Neuronal stem cell (in vitro differentiated cells): ENCODE measurements around the gene IFITM10.

Source experiments
- DNase-seq: peaks from one replicate; pipeline ENCODE4 v3.0.0-alpha.2; 2013; ENCODE audit warnings: low spot score
- H2AFZ ChIP-seq: one replicate; pipeline ENCODE4 v1.6.1; 2013; ENCODE audit warnings: mild to moderate bottlenecking, low read length, inconsistent platforms
- H2AK5ac ChIP-seq: 2 replicates; pipeline ENCODE4 v1.6.1; 2013; ENCODE audit warnings: low read depth, mild to moderate bottlenecking, inconsistent platforms, low read length, moderate library complexity, mixed read lengths
- H2BK120ac ChIP-seq: 2 replicates; pipeline ENCODE4 v1.6.1; 2013; ENCODE audit warnings: low read depth, mild to moderate bottlenecking, inconsistent platforms, low read length, moderate library complexity, mixed read lengths
- H2BK12ac ChIP-seq: one replicate; pipeline ENCODE4 v1.6.1; 2013; ENCODE audit warnings: low read length, inconsistent platforms
- H2BK15ac ChIP-seq: 2 replicates; pipeline ENCODE4 v1.6.1; 2013; ENCODE audit warnings: mild to moderate bottlenecking, low read length, inconsistent platforms, mixed read lengths
- H2BK5ac ChIP-seq: one replicate; pipeline ENCODE4 v1.6.1; 2013; ENCODE audit warnings: inconsistent platforms, mild to moderate bottlenecking, low read length, moderate library complexity
- H3K14ac ChIP-seq: one replicate; pipeline ENCODE4 v1.6.1; 2013; ENCODE audit warnings: low read length, inconsistent platforms
- H3K18ac ChIP-seq: 2 replicates; pipeline ENCODE4 v1.6.1; 2013; ENCODE audit warnings: low read length, inconsistent platforms
- H3K23ac ChIP-seq: 2 replicates; pipeline ENCODE4 v1.6.1; 2013; ENCODE audit warnings: low read depth, mild to moderate bottlenecking, mixed read lengths, low read length, inconsistent platforms; ENCODE audit not compliant: poor library complexity
- H3K27ac ChIP-seq: replicated peaks from 3 replicates; pipeline ENCODE4 v1.5.1; 2013; ENCODE audit warnings: low read length, inconsistent platforms
- H3K27me3 ChIP-seq, 3 experiments: 2 replicates each; pipeline ENCODE4 v1.6.1; 2013; ENCODE audit warnings: low read length in 3 of 3, mild to moderate bottlenecking in 2 of 3, inconsistent platforms in 1 of 3, low read depth in 1 of 3, mixed read lengths in 1 of 3, moderate library complexity in 1 of 3; ENCODE audit not compliant: control insufficient read depth in 3 of 3, insufficient read depth in 3 of 3
- H3K36me3 ChIP-seq, 2 donors: replicated peaks in 1 of 2; 2 replicates each; pipeline ENCODE4 v1.6.1; 2013; ENCODE audit warnings: low read length in 2 of 2; ENCODE audit not compliant: control insufficient read depth in 2 of 2, insufficient read depth in 2 of 2
- H3K4ac ChIP-seq: 2 replicates; pipeline ENCODE4 v1.6.1; 2013; ENCODE audit warnings: inconsistent platforms, mild to moderate bottlenecking, low read length, moderate library complexity
- H3K4me1 ChIP-seq, 2 donors: 1 replicate in 1 of 2; 2 replicates in 1 of 2; pipeline ENCODE4 v1.6.1; 2013; ENCODE audit warnings: low read length in 2 of 2, low read depth in 1 of 2; ENCODE audit not compliant: control insufficient read depth in 2 of 2, insufficient read depth in 1 of 2
- H3K4me2 ChIP-seq: one replicate; pipeline ENCODE4 v1.6.1; 2013; ENCODE audit warnings: mild to moderate bottlenecking, low read length, inconsistent platforms; ENCODE audit not compliant: insufficient read depth, poor library complexity, severe bottlenecking
- H3K4me3 ChIP-seq, 2 donors: 2 replicates each; pipeline ENCODE4 v1.5.1; 2013; ENCODE audit warnings: low read length in 2 of 2, mild to moderate bottlenecking in 2 of 2, inconsistent platforms in 1 of 2, moderate library complexity in 1 of 2
- H3K79me1 ChIP-seq: one replicate; pipeline ENCODE4 v1.6.1; 2013; ENCODE audit warnings: low read depth, mild to moderate bottlenecking, inconsistent platforms, low read length, moderate library complexity
- H3K9ac ChIP-seq: one replicate; pipeline ENCODE4 v1.6.1; 2013; ENCODE audit warnings: mild to moderate bottlenecking, low read depth, low read length, inconsistent platforms; ENCODE audit not compliant: poor library complexity
- H3K9me3 ChIP-seq, 2 donors: replicated peaks in 1 of 2; 2 replicates each; pipeline versions ENCODE3 to v1.6.1; 2013; ENCODE audit warnings: low read length in 2 of 2, mild to moderate bottlenecking in 2 of 2, inconsistent platforms in 1 of 2, low read depth in 1 of 2, mixed read lengths in 1 of 2, moderate library complexity in 1 of 2; ENCODE audit not compliant: control insufficient read depth in 2 of 2, insufficient read depth in 1 of 2
- H4K8ac ChIP-seq: one replicate; pipeline ENCODE4 v1.6.1; 2013; ENCODE audit warnings: low read depth, mild to moderate bottlenecking, inconsistent platforms, low read length, moderate library complexity
- H4K91ac ChIP-seq: one replicate; pipeline ENCODE4 v1.6.1; 2013; ENCODE audit warnings: low read length, low read depth, mild to moderate bottlenecking, inconsistent platforms; ENCODE audit not compliant: poor library complexity
- WGBS, 2 donors: extraction: QIAGEN DNeasy Blood & Tissue Kit; methylation state at CpG; one replicate each; pipeline ENCODE4 v1.1.7; 2013; ENCODE audit warnings: missing lambda C conversion rate in 2 of 2, mixed read lengths in 1 of 2; ENCODE audit not compliant: insufficient read length in 2 of 2, insufficient replicate concordance in 1 of 2; ENCODE audit errors: extremely low coverage in 2 of 2; 5-methylcytosine and 5-hydroxymethylcytosine counted together

IFITM10 gene

DNA sequence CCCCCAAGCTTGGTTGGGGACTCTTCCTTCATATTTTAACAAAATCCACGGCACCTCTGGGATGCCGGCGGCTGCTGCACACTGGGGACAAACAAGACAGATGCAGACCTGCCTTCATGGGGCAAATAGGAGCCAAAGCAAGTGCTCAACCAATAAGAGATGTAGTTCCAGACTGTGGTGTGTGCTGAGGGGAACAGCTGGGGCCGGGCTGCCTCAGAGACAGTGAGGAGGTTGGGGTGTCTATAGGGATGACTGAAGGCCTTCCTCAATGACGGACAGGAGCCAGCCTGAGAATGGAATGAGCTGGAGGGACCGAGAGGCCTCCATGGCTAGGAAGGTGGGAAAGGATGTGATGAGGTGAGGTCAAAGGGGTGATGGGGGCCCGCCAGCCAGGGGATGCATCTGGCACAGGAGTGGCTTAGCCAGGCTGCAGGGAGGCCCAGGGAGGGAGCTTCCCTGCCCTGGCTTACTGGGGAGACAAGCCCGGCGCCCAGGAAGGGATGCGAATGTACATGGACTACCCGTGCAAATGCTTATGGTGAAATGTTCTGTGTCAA lies 23.7 kb upstream of the IFITM10 start:
- H3K36me3 ChIP-seq, result no peaks in the 10 kb centered on the region
- no CpG with 5 or more reads among the region's 11 CpGs for WGBS, 2 donors

DNA sequence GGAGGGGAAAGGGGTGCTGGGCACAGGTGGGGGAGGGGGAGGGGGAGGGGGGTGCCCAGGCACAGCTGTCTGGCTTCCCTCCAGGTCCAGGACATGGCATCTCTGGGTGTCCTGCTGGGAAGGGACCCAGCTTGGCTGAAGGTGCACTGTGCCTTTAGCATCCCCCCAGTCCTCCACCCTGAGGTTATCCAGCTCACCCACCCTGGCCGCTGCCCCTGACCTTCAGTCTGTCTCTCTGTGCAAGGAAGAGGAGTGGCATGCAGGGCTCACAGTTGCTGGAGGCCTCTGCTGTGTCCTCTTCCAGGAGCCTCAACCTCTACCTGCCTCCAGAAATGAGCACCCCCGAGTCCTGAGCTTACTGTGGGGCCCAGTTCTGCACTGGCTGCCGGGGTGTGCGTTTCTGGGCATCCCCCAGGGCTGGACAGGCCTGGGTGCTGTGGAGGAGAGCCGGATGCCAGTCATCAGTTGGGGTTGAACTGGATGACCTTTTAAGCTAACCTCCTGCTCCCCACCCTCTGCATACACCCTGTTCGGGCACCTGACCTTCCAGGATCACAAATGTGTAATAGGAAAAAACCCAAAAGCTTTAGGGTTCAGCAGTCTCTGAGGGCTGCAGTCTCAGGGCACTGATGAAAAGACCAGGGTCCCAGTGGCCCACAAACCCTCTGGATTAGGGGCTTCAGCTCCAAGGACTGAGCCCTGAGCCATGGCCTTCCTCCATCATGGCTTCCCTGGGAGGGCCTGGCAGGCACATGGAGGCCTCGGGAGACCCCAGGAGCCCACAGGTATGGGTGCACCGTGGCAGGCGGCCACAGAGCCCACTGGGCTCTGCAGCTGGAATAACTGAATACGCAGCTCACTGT lies 23.0 kb upstream of the IFITM10 start:
- H2BK12ac ChIP-seq, result peak overlapping the region; percentile 77
- peak overlapping the region; percentile 27 for H3K4ac ChIP-seq
- H3K14ac ChIP-seq, result no peak overlapping the region
- no peaks in the 10 kb centered on the region for H3K79me1 ChIP-seq
- H2BK120ac ChIP-seq, result peak overlapping the region; percentile 82
- H2AK5ac ChIP-seq, result peak overlapping the region; percentile 77
- peaks cover 3 to 6% of the 10 kb centered on the region in 2 donors for H3K9me3 ChIP-seq
- peaks cover 0 to 6% (median 0%) of the 10 kb centered on the region in 3 experiments for H3K27me3 ChIP-seq
- H2AFZ ChIP-seq, result peak overlapping the region; percentile 45
- peak overlapping the region; percentile 99 for H2BK15ac ChIP-seq
- H4K91ac ChIP-seq, result no peak overlapping the region
- H3K18ac ChIP-seq, result peak overlapping the region; percentile 91
- H4K8ac ChIP-seq, result no peak overlapping the region
- H3K23ac ChIP-seq, result peak overlapping the region; percentile 87
- WGBS, 2 donors, result no CpG with 5 or more reads among the region's 10 CpGs
- H3K4me3 ChIP-seq, result no peak overlapping the region
- H3K4me1 ChIP-seq, result peaks cover 10 to 12% of the 10 kb centered on the region in 2 donors
- no peak for DNase-seq
- H2BK5ac ChIP-seq, result peak overlapping the region; percentile 94
- H3K27ac ChIP-seq, result no peak overlapping the region
- H3K36me3 ChIP-seq, result no peaks in the 10 kb centered on the region
- no peak overlapping the region for H3K4me2 ChIP-seq
- peak overlapping the region; percentile 72 for H3K9ac ChIP-seq

More for the DNA sequence above, 23.7 kb upstream of the IFITM10 start:
- H3K27me3 ChIP-seq, result peaks cover 0 to 6% (median 0%) of the 10 kb centered on the region in 3 experiments
- H3K4ac ChIP-seq, result no peak overlapping the region
- no peak overlapping the region for H3K4me2 ChIP-seq
- H3K9me3 ChIP-seq, result peaks cover 3 to 6% of the 10 kb centered on the region in 2 donors
- H4K8ac ChIP-seq, result no peak overlapping the region
- no peak overlapping the region for H3K14ac ChIP-seq
- no peak overlapping the region for H3K4me3 ChIP-seq
- DNase-seq, result no peak
- peaks cover 10 to 16% of the 10 kb centered on the region in 2 donors for H3K4me1 ChIP-seq
- H4K91ac ChIP-seq, result peak overlapping the region; percentile 26
- H2AK5ac ChIP-seq, result peak overlapping the region; percentile 71
- peak overlapping the region; percentile 63 for H2BK15ac ChIP-seq
- peak overlapping the region; percentile 77 for H2BK12ac ChIP-seq
- H3K18ac ChIP-seq, result peak overlapping the region; percentile 33
- no peak overlapping the region for H2BK120ac ChIP-seq
- peak overlapping the region; percentile 94 for H2BK5ac ChIP-seq
- H2AFZ ChIP-seq, result no peak overlapping the region
- H3K79me1 ChIP-seq, result no peaks in the 10 kb centered on the region
- H3K27ac ChIP-seq, result no peak overlapping the region
- no peak overlapping the region for H3K9ac ChIP-seq
- no peak overlapping the region for H3K23ac ChIP-seq

DNA sequence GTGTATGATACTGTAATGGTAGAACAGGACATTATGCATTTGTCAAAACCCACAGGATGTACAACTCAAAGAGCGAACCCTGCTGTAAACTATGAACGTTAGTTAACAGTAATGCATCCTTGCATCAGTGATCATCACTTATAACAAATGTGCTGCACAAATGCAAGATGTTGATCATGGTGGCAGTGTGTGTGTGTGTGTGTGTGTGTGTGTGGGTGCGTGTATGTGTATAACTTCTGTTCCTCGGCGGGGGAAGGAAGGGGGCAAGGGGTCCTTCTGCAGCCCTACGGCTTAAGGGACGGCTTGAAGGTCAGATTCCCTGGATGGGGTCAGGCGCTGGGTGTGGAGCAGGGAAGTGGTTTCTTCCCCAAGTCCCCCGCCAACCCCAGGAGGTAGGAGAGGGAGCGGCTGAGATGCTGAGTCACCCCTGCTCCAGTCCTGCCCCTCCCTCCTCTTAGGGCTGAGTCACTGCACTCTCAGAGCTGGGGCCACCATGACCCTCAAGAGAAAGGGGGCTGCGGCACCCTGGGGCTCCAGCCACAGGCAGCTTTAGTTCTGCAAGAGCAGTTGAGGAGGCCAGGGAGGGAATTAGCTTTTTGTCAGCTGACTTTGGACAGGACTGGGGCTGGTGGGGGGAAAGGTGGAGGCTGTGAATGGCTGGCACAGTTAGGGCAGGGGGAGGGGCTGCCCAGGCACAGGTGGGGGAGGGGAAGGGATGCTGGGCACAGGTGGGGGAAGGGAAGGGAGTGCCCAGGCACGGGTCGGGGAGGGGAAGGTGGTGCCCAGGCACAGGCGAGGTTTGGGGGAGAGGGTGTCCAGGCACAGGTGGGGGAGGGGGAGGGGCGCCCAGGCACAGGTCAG lies 22.1 kb upstream of the IFITM10 start:
- no peak overlapping the region for H4K91ac ChIP-seq
- H3K9ac ChIP-seq, result no peak overlapping the region
- no peaks in the 10 kb centered on the region for H3K36me3 ChIP-seq
- no peaks in the 10 kb centered on the region for H3K79me1 ChIP-seq
- no peak overlapping the region for H3K14ac ChIP-seq
- peak overlapping the region; percentile 75 for H2AFZ ChIP-seq
- peak overlapping the region; percentile 72 for H3K18ac ChIP-seq
- peaks cover 0 to 6% (median 0%) of the 10 kb centered on the region in 3 experiments for H3K27me3 ChIP-seq
- no peak overlapping the region for H3K27ac ChIP-seq
- no peak overlapping the region for H3K23ac ChIP-seq
- peak; percentile 57 for DNase-seq
- peak overlapping the region; percentile 29 for H3K4me2 ChIP-seq
- peak overlapping the region; percentile 77 for H2AK5ac ChIP-seq
- H2BK12ac ChIP-seq, result no peak overlapping the region
- H3K4ac ChIP-seq, result no peak overlapping the region
- H2BK15ac ChIP-seq, result peak overlapping the region; percentile 9
- H4K8ac ChIP-seq, result no peak overlapping the region
- H3K4me1 ChIP-seq, result peaks cover 10 to 11% of the 10 kb centered on the region in 2 donors
- H2BK5ac ChIP-seq, result peak overlapping the region; percentile 94
- no peak overlapping the region for H3K4me3 ChIP-seq
- no CpG with 5 or more reads among the region's 15 CpGs for WGBS, 2 donors
- peak overlapping the region; percentile 82 for H2BK120ac ChIP-seq
- peaks cover 3 to 6% of the 10 kb centered on the region in 2 donors for H3K9me3 ChIP-seq
